PC-3 (cell line): Measurements from ENCODE around the gene C1QTNF12. TPM values are rescaled to one million over a fixed set of nuclear protein-coding genes. Genes with fewer than 3 reads are reported as not detected.
A peak's percentile ranks its signal among the peaks of the same experiment; 100 is the strongest.

Experiments
- ATAC-seq: fragments of 200-7000 bp; cut with Tn5 transposase; 2 replicates; pipeline ENCODE4 v1.9.1; 2020; ENCODE audit warnings: mild to moderate bottlenecking, moderate library complexity
- BruUV-seq: library from RNA; stranded (reverse); fragments of 400-500 nt; replicated peaks from 2 replicates; lab custom pipeline; 2021; lab: Mats Ljungman, UMichigan
- CTCF ChIA-PET: fragments of 300-600 bp; sonication (Branson Sonifier 250); formaldehyde crosslinking; loops from one replicate; lab custom pipeline; 2022; ENCODE audit warnings: antibody characterized with exemption; lab: Charles Lee
- POLR2A ChIA-PET: fragments of 300-600 bp; sonication (Branson Sonifier 250); formaldehyde crosslinking; loops from one replicate; lab custom pipeline; 2022; ENCODE audit warnings: antibody characterized with exemption; ENCODE audit not compliant: unreplicated experiment; lab: Charles Lee
- DNase-seq: peaks from one replicate; pipeline ENCODE4 v3.0.0-alpha.2; 2015
- H2AFZ ChIP-seq: fragments of 300-600 bp; sonication (generic); 2 replicates; pipeline ENCODE4 v1.6.0; 2016; ENCODE audit warnings: antibody characterized with exemption, low read length
- H3F3A ChIP-seq: fragments of 300-600 bp; sonication (generic); one replicate; pipeline ENCODE4 v1.6.0; 2017; ENCODE audit warnings: antibody characterized with exemption, low read length, control low read depth, mild to moderate bottlenecking; ENCODE audit not compliant: unreplicated experiment
- H3K27ac ChIP-seq: fragments of 300-600 bp; sonication (generic); 2 replicates; pipeline ENCODE4 v1.5.1; 2016; ENCODE audit warnings: mild to moderate bottlenecking, low read length
- H3K27me3 ChIP-seq: fragments of 300-600 bp; sonication (generic); 2 replicates; pipeline ENCODE4 v1.6.1; 2016; ENCODE audit warnings: low read length, mixed read lengths
- H3K36me3 ChIP-seq: fragments of 300-600 bp; sonication (generic); 2 replicates; pipeline ENCODE4 v1.6.1; 2016; ENCODE audit warnings: low read depth, mixed run types, low read length, mixed read lengths
- H3K4me1 ChIP-seq: fragments of 300-600 bp; sonication (generic); 2 replicates; pipeline ENCODE4 v1.5.1; 2016; ENCODE audit warnings: low read length; ENCODE audit not compliant: insufficient read depth
- H3K4me2 ChIP-seq: fragments of 300-600 bp; sonication (generic); 2 replicates; pipeline ENCODE4 v1.6.0; 2016; ENCODE audit warnings: low read length
- H3K4me3 ChIP-seq: fragments of 300-600 bp; sonication (generic); 2 replicates; pipeline ENCODE4 v1.5.1; 2016; ENCODE audit warnings: mild to moderate bottlenecking, low read length, mixed read lengths
- H3K79me2 ChIP-seq: fragments of 300-600 bp; sonication (generic); 2 replicates; pipeline ENCODE4 v1.6.1; 2017; ENCODE audit warnings: low read length, mixed read lengths
- H3K9ac ChIP-seq: fragments of 300-600 bp; sonication (generic); 2 replicates; pipeline ENCODE4 v1.6.0; 2016; ENCODE audit warnings: mild to moderate bottlenecking, low read length
- H3K9me2 ChIP-seq: fragments of 300-600 bp; sonication (generic); replicated peaks from 2 replicates; pipeline ENCODE4 v1.6.1; 2016; ENCODE audit warnings: mixed run types, low read length, mixed read lengths
- H3K9me3 ChIP-seq: fragments of 300-600 bp; sonication (generic); 2 replicates; pipeline ENCODE4 v1.6.1; 2016; ENCODE audit warnings: low read length, mixed read lengths
- H4K20me1 ChIP-seq: fragments of 300-600 bp; sonication (generic); 2 replicates; pipeline ENCODE4 v1.6.1; 2016; ENCODE audit warnings: low read length, mixed read lengths
- EZH2 ChIP-seq: fragments of 300-600 bp; sonication (generic); IDR thresholded peaks from one replicate; pipeline ENCODE4 v1.6.1; 2017; ENCODE audit warnings: antibody characterized with exemption, mild to moderate bottlenecking, low read length; ENCODE audit not compliant: unreplicated experiment
- EZH2phosphoT487 ChIP-seq: fragments of 300-600 bp; sonication (generic); IDR thresholded peaks from 2 replicates; pipeline ENCODE4 v1.6.1; 2018; ENCODE audit warnings: mild to moderate bottlenecking, antibody characterized with exemption, low read length, borderline replicate concordance
- intact Hi-C: fragments of 100-400 bp; cut with micrococcal nuclease; formaldehyde crosslinking; loops from 2 replicates; pipeline ENCODE4 v1.9.0; 2023
- total RNA-seq: library from RNA; depleted of rRNA; stranded (reverse); fragments of >200 nt; gene quantifications from 2 replicates; pipeline ENCODE4 v1.2.3, GENCODE V29; 2014
- TF ChIP-seq, protein P1 (sequence below): fragments of 300-600 bp; sonication (generic); conservative IDR thresholded peaks from 2 replicates; pipeline ENCODE4 v1.5.1; 2017; ENCODE audit warnings: antibody characterized with exemption, low read depth, mild to moderate bottlenecking, low read length

The C1QTNF12 gene
- total RNA-seq, 1 experiment from 2014 or later: 3.9 TPM

DNA sequence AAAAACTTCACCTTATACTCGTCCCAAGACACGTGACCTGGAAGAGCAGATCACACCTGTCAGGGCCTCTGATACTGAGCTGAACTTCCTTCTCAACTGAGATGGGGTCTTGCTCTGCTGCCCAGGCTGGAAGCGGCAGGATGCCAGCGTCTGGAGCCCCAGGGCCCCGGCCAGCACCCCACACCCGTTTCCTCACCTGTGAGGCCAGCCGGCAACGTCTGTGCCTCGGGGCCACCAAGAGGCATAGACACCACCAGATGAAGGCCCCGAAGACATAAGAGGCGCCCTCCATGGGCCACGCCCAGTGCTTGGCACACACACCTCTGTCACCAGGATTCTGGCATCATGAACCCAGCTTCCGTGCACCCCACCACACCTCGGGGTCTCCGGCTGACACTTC is 23.2 kb downstream of the C1QTNF12 start:
- Histone ChIP-seq H2AFZ (no peak overlapping the region), H3K36me3 (peaks cover 53% of the 10 kb centered on the region)

DNA sequence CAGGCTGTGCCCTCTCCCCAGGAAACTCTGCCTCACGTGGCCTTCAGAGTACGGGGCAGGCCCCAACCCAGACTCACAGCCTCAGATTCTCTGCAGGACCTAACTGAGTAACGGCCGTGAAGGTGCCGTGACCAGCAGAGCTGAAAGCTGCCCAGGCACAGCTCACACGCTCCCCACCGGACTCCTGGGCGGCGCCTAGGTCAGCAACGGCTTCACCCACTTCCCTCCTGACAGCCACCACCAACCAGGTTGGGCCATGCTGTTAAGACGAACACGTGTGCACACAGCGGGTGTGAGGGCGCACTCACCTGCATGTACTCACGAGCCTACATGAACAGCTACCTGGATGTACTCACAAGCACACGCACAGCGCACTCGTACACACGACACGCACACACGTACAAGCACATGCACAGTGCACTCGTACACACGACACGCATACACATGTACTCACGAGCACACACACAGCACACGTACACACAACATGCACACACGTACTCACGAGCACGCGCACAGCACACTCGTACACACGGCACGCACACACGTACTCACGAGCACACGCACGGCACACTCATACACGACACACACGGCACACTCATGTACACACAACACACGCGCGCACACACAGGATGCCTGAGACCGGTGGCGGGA is 23.8 kb downstream of the C1QTNF12 start:
- intact Hi-C loops: no loop called here
- H3K36me3 ChIP-seq: peaks cover 53% of the 10 kb centered on the region
- H3K9me2 ChIP-seq: no peaks in the 10 kb centered on the region
- H4K20me1 ChIP-seq: no peaks in the 10 kb centered on the region
- H3K4me2 ChIP-seq: no peak overlapping the region
- no peaks in the 10 kb centered on the region for H3K4me1 ChIP-seq
- DNase-seq (no peak), ATAC-seq (no peak)
- no peak overlapping the region for H3K4me3 ChIP-seq
- no peak overlapping the region for H3K27ac ChIP-seq
- POLR2A ChIA-PET: no interaction called here
- TSS peak; percentile 4 for BruUV-seq
- CTCF ChIA-PET: no interaction called here
- no peak overlapping the region for H2AFZ ChIP-seq
- no peaks in the 10 kb centered on the region for H3K9me3 ChIP-seq
- TF ChIP-seq, protein P1, sequence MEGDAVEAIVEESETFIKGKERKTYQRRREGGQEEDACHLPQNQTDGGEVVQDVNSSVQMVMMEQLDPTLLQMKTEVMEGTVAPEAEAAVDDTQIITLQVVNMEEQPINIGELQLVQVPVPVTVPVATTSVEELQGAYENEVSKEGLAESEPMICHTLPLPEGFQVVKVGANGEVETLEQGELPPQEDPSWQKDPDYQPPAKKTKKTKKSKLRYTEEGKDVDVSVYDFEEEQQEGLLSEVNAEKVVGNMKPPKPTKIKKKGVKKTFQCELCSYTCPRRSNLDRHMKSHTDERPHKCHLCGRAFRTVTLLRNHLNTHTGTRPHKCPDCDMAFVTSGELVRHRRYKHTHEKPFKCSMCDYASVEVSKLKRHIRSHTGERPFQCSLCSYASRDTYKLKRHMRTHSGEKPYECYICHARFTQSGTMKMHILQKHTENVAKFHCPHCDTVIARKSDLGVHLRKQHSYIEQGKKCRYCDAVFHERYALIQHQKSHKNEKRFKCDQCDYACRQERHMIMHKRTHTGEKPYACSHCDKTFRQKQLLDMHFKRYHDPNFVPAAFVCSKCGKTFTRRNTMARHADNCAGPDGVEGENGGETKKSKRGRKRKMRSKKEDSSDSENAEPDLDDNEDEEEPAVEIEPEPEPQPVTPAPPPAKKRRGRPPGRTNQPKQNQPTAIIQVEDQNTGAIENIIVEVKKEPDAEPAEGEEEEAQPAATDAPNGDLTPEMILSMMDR: no peak
- no peaks in the 10 kb centered on the region for H3F3A ChIP-seq
- no peaks in the 10 kb centered on the region for H3K27me3 ChIP-seq
- H3K79me2 ChIP-seq: peaks cover 32% of the 10 kb centered on the region
- no peak overlapping the region for H3K9ac ChIP-seq

More for the DNA sequence above, 23.2 kb downstream of the C1QTNF12 start:
- Histone ChIP-seq H3K27me3 (no peaks in the 10 kb centered on the region), H4K20me1 (0 out of 2 replicates have a peak, but pooled peaks cover 1% of the 10 kb centered on the region), H3K27ac (no peak overlapping the region), H3K9me2 (no peaks in the 10 kb centered on the region), H3K9ac (no peak overlapping the region), H3K9me3 (no peaks in the 10 kb centered on the region), H3K79me2 (peaks cover 38% of the 10 kb centered on the region), H3K4me3 (no peak overlapping the region), H3K4me1 (no peaks in the 10 kb centered on the region), H3F3A (no peaks in the 10 kb centered on the region), H3K4me2 (no peak overlapping the region)
- intact Hi-C loops: no loop called here
- POLR2A ChIA-PET: no interaction called here
- DNase-seq: no peak
- no peak for TF ChIP-seq EZH2
- TF ChIP-seq, protein P1: no peak
- TF ChIP-seq EZH2phosphoT487: no peak
- BruUV-seq: no TSS peak
- CTCF ChIA-PET: no interaction called here
- ATAC-seq: no peak

DNA sequence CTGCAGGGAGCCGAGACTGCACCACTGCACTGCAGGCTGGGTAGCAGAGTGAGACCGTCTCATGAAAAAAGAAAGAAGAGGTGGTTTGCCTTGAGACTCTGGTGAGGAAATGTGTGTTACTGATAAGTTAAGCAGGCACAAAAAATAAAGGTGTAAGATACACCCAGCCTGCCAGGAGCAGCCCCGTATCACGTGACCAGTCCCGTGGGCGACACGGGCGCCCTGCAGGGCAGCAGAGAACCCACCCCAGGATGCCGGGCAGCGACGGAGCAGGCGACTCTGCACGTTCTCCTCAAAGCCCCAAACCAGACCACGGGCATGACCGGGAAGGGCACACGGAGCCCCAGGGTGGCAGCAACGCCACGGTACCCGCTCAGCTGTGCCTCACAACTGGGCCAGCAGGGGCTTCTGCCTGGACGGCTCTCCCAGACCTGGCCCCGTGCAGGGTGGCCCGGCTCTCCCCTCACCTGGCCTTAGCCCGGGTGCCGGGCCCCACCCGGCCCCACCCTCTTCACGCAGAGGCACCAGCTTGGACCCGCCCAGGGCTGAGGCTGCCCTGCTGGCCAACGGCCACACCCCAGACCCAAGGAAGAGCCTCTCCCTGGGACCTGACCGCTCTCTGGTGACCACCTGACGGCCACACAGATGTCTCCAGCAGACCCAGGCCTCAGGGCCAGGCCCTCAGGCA is 24.5 kb downstream of the C1QTNF12 start:
- H3F3A ChIP-seq: no peaks in the 10 kb centered on the region
- BruUV-seq: no TSS peak
- TF ChIP-seq EZH2 (no peak), EZH2phosphoT487 (no peak)
- TF ChIP-seq, protein P1: no peak

More for the DNA sequence above, 24.5 kb downstream of the C1QTNF12 start:
- Histone ChIP-seq H3K4me1 (no peaks in the 10 kb centered on the region), H3K4me2 (no peak overlapping the region), H2AFZ (no peak overlapping the region), H3K9me2 (no peaks in the 10 kb centered on the region), H3K4me3 (no peak overlapping the region), H4K20me1 (no peaks in the 10 kb centered on the region), H3K79me2 (peaks cover 27% of the 10 kb centered on the region), H3K27me3 (no peaks in the 10 kb centered on the region), H3K9me3 (no peaks in the 10 kb centered on the region), H3K27ac (no peak overlapping the region), H3K36me3 (peaks cover 53% of the 10 kb centered on the region; the same call in 1 of the 2 replicates), H3K9ac (no peak overlapping the region)
- intact Hi-C loops: no loop called here
- ChIA-PET CTCF (no interaction called here), POLR2A (no interaction called here)
- no peak for ATAC-seq
- DNase-seq: no peak
